ENCODE results near the gene PUS1. TPM values are rescaled to one million over a fixed set of nuclear protein-coding genes. Genes with fewer than 3 reads are reported as not detected.

The PUS1 gene
- total RNA-seq, 4 donors from 2014 or later = 10.4 to 29.0 (median 12.2) TPM

GRCh38 chr12:131910302-131911027 lies 18.6 kb upstream of the PUS1 start:
- in situ Hi-C loops (cut with MboI; ENCODE audit: low sequenced_read_pairs in 4 of 4) = no loop called here
- TF ChIP-seq POLR2A (IDR thresholded peaks at IDR 0.05) (no peak), CTCF (IDR thresholded peaks at IDR 0.05 in 4 of 5, conservative IDR thresholded peaks at IDR 0.05 in 1 of 5) (no peak)
- Histone ChIP-seq H3K4me1 (peaks cover 0 to 7% of the 10 kb centered on the region in 2 donors), H3K36me3 (peaks cover 2 to 79% of the 10 kb centered on the region in 2 donors), H3K27ac (no peak overlapping the region), H3K27me3 (no peaks in the 10 kb centered on the region), H3K9me3 (no peaks in the 10 kb centered on the region), H3K4me3 (no peak overlapping the region)
- ATAC-seq (no peak), DNase-seq (no peak)
- intact Hi-C loops (cut with DNase I; ENCODE audit: low total_unique reads) = no loop called here

- Histone ChIP-seq H3K4me3 (no peak overlapping the region), H3K9me3 (no peaks in the 10 kb centered on the region), H3K27ac (no peak overlapping the region), H3K27me3 (no peaks in the 10 kb centered on the region), H3K36me3 (peaks cover 2 to 85% of the 10 kb centered on the region in 2 donors), H3K4me1 (peaks cover 0 to 6% of the 10 kb centered on the region in 2 donors)
- no peak for DNase-seq
- in situ Hi-C loops (cut with MboI; ENCODE audit: low sequenced_read_pairs in 4 of 4) = no loop called here
- no peak for TF ChIP-seq POLR2A (IDR thresholded peaks at IDR 0.05)
- TF ChIP-seq CTCF (IDR thresholded peaks at IDR 0.05 in 4 of 5, conservative IDR thresholded peaks at IDR 0.05 in 1 of 5) = no peak
- intact Hi-C loops (cut with DNase I; ENCODE audit: low total_unique reads) = no loop called here
- no peak for ATAC-seq
Measured at GRCh38 chr12:131911028-131911650, 17.9 kb upstream of the PUS1 start.

GRCh38 chr12:131911851-131912477 lies 17.1 kb upstream of the PUS1 start:
- no peak for ATAC-seq
- Histone ChIP-seq H3K4me1 (peaks cover 0 to 6% of the 10 kb centered on the region in 2 donors), H3K9me3 (no peaks in the 10 kb centered on the region), H3K36me3 (peaks cover 2 to 90% of the 10 kb centered on the region in 2 donors), H3K4me3 (no peak overlapping the region), H3K27ac (peak overlapping the region in 3 of 4 donors; percentile 17 to 65 (median 49)), H3K27me3 (no peaks in the 10 kb centered on the region)
- TF ChIP-seq POLR2A (IDR thresholded peaks at IDR 0.05) = no peak
- TF ChIP-seq CTCF (IDR thresholded peaks at IDR 0.05 in 4 of 5, conservative IDR thresholded peaks at IDR 0.05 in 1 of 5) = no peak
- in situ Hi-C loops (cut with MboI; ENCODE audit: low sequenced_read_pairs in 4 of 4) (no loop called here), intact Hi-C loops (cut with DNase I; ENCODE audit: low total_unique reads) (no loop called here)
- peak in 1 of 2 donors; percentile 12 for DNase-seq

- H3K27me3 ChIP-seq = no peaks in the 10 kb centered on the region
- ATAC-seq (peak in 1 of 2 donors; percentile 60), DNase-seq (peak in 1 of 2 donors; percentile 76)
- no peaks in the 10 kb centered on the region for H3K9me3 ChIP-seq
- intact Hi-C loops (cut with DNase I; ENCODE audit: low total_unique reads) (no loop called here), in situ Hi-C loops (cut with MboI; ENCODE audit: low sequenced_read_pairs in 4 of 4) (no loop called here)
- TF ChIP-seq POLR2A (IDR thresholded peaks at IDR 0.05) = no peak
- no peak for TF ChIP-seq CTCF (IDR thresholded peaks at IDR 0.05 in 4 of 5, conservative IDR thresholded peaks at IDR 0.05 in 1 of 5)
- H3K4me3 ChIP-seq = no peak overlapping the region
- H3K36me3 ChIP-seq = peaks cover 2 to 89% of the 10 kb centered on the region in 2 donors
- peak overlapping the region in 3 of 4 donors; percentile 17 to 65 (median 49) for H3K27ac ChIP-seq
- H3K4me1 ChIP-seq = peaks cover 0 to 6% of the 10 kb centered on the region in 2 donors
Measured at GRCh38 chr12:131912518-131913274, 16.4 kb upstream of the PUS1 start.

Measured in gastrocnemius medialis (tissue), 4 donors.